Spinal cord (tissue), 10 donors: ENCODE data around the gene ATP8A2. TPM values are rescaled to one million over a fixed set of nuclear protein-coding genes. Genes with fewer than 3 reads are reported as not detected.

Source experiments
- DNase-seq, 6 donors: peaks; one replicate each; pipeline versions ENCODE4 v3.0.0 to v3.0.0-alpha.2; 2013 to 2015; ENCODE audit warnings: low spot score in 6 of 6, low read depth in 4 of 6
- H3K27ac ChIP-seq: one replicate; pipeline ENCODE4 v1.5.1; 2013; ENCODE audit warnings: low read depth, low read length, control low read depth
- H3K27me3 ChIP-seq: one replicate; pipeline ENCODE4 v1.6.1; 2013; ENCODE audit warnings: low read length; ENCODE audit not compliant: control insufficient read depth, insufficient read depth
- H3K36me3 ChIP-seq: one replicate; pipeline ENCODE4 v1.6.1; 2013; ENCODE audit warnings: low read length; ENCODE audit not compliant: control insufficient read depth, insufficient read depth
- H3K4me1 ChIP-seq: one replicate; pipeline ENCODE4 v1.6.1; 2013; ENCODE audit warnings: low read length; ENCODE audit not compliant: control insufficient read depth, insufficient read depth
- H3K4me3 ChIP-seq: one replicate; pipeline ENCODE4 v1.5.1; 2013; ENCODE audit warnings: low read depth, low read length, control low read depth
- H3K9me3 ChIP-seq: one replicate; pipeline ENCODE4 v1.6.1; 2013; ENCODE audit warnings: low read length; ENCODE audit not compliant: control insufficient read depth, insufficient read depth
- WGBS: methylation state at CpG from one replicate; pipeline ENCODE4 v1.1.5; 2013; ENCODE audit warnings: missing lambda C conversion rate; ENCODE audit not compliant: insufficient coverage; 5-methylcytosine and 5-hydroxymethylcytosine counted together
- polyA plus RNA-seq, 2 donors: library from polyadenylated mRNA; unstranded; fragments of 120-200 nt; gene quantifications; one replicate each; pipeline ENCODE4 v1.2.1, GENCODE V29; 2013; ENCODE audit not compliant: insufficient read length in 2 of 2
- total RNA-seq, 2 donors: library from RNA; depleted of rRNA in 1 of 2; stranded (reverse); fragments of 120-200 nt in 1 of 2; fragments of >200 nt in 1 of 2; gene quantifications; one replicate each; pipeline versions ENCODE4 v1.2.3 to v1.2.4, GENCODE V29; 2013 to 2014
- donor health status: healthy.

Gene ATP8A2
- total and polyA plus RNA-seq, 4 donors: 14.9 to 59.0 (median 28.0) TPM

GRCh38 chr13:25732111-25732865, 360.5 kb downstream of the ATP8A2 start:
- Histone ChIP-seq H3K27me3 (no peaks in the 10 kb centered on the region), H3K4me1 (peaks cover 3% of the 10 kb centered on the region), H3K27ac (no peak overlapping the region), H3K36me3 (no peaks in the 10 kb centered on the region), H3K9me3 (no peaks in the 10 kb centered on the region), H3K4me3 (no peak overlapping the region)
- 80% methylated on average over 4 of the region's 7 CpGs for WGBS
- DNase-seq: no peak

- no CpG with 5 or more reads among the region's 5 CpGs for WGBS
- H3K27me3 ChIP-seq: no peaks in the 10 kb centered on the region
- no peak for DNase-seq
- no peaks in the 10 kb centered on the region for H3K4me1 ChIP-seq
- no peaks in the 10 kb centered on the region for H3K9me3 ChIP-seq
- no peak overlapping the region for H3K4me3 ChIP-seq
- no peaks in the 10 kb centered on the region for H3K36me3 ChIP-seq
- no peak overlapping the region for H3K27ac ChIP-seq
Observed at GRCh38 chr13:25733001-25733491, 361.3 kb downstream of the ATP8A2 start.

- peaks cover 3% of the 10 kb centered on the region for H3K4me1 ChIP-seq
- no peak overlapping the region for H3K4me3 ChIP-seq
- no peak for DNase-seq
- H3K36me3 ChIP-seq: no peaks in the 10 kb centered on the region
- no peaks in the 10 kb centered on the region for H3K9me3 ChIP-seq
- 56% methylated on average over 2 of the region's 3 CpGs for WGBS
- H3K27me3 ChIP-seq: no peaks in the 10 kb centered on the region
- H3K27ac ChIP-seq: no peak overlapping the region
Observed at GRCh38 chr13:25733696-25734435, 362.1 kb downstream of the ATP8A2 start.

- no peak overlapping the region for H3K27ac ChIP-seq
- H3K4me1 ChIP-seq: peaks cover 3% of the 10 kb centered on the region
- DNase-seq: peak in 2 of 6 donors; percentile 61
- no peaks in the 10 kb centered on the region for H3K9me3 ChIP-seq
- no peak overlapping the region for H3K4me3 ChIP-seq
- 56% methylated on average over 3 of the region's 4 CpGs for WGBS
- H3K27me3 ChIP-seq: no peaks in the 10 kb centered on the region
- no peaks in the 10 kb centered on the region for H3K36me3 ChIP-seq
Observed at GRCh38 chr13:25738342-25739196, 366.8 kb downstream of the ATP8A2 start.

- no peak overlapping the region for H3K4me3 ChIP-seq
- no peak overlapping the region for H3K27ac ChIP-seq
- WGBS: no CpG with 5 or more reads among the region's 1 CpG
- no peaks in the 10 kb centered on the region for H3K36me3 ChIP-seq
- DNase-seq: no peak
- H3K27me3 ChIP-seq: no peaks in the 10 kb centered on the region
- H3K9me3 ChIP-seq: no peaks in the 10 kb centered on the region
- peaks cover 6% of the 10 kb centered on the region for H3K4me1 ChIP-seq
Observed at GRCh38 chr13:25739376-25739775, 367.6 kb downstream of the ATP8A2 start.

- Histone ChIP-seq H3K4me3 (no peak overlapping the region), H3K27ac (no peak overlapping the region), H3K9me3 (no peaks in the 10 kb centered on the region), H3K36me3 (no peaks in the 10 kb centered on the region), H3K27me3 (no peaks in the 10 kb centered on the region), H3K4me1 (peaks cover 6% of the 10 kb centered on the region)
- DNase-seq: no peak
- 100% methylated on average over 1 of the region's 5 CpGs for WGBS
Observed at GRCh38 chr13:25741796-25742195, 370.0 kb downstream of the ATP8A2 start.

GRCh38 chr13:25742220-25742619, 370.4 kb downstream of the ATP8A2 start:
- no peak for DNase-seq

GRCh38 chr13:25743421-25743820, 371.6 kb downstream of the ATP8A2 start:
- DNase-seq: no peak
- Histone ChIP-seq H3K36me3 (no peaks in the 10 kb centered on the region), H3K9me3 (no peaks in the 10 kb centered on the region), H3K27ac (no peak overlapping the region), H3K4me1 (peaks cover 4% of the 10 kb centered on the region), H3K27me3 (no peaks in the 10 kb centered on the region), H3K4me3 (no peak overlapping the region)
- WGBS: 94% methylated on average over 4 of the region's 4 CpGs

More at GRCh38 chr13:25742220-25742619, 370.4 kb downstream of the ATP8A2 start:
- Histone ChIP-seq H3K27me3 (no peaks in the 10 kb centered on the region), H3K9me3 (no peaks in the 10 kb centered on the region), H3K36me3 (no peaks in the 10 kb centered on the region), H3K4me3 (no peak overlapping the region), H3K4me1 (peaks cover 6% of the 10 kb centered on the region), H3K27ac (no peak overlapping the region)
- no CpG with 5 or more reads among the region's 2 CpGs for WGBS

- WGBS: 57% methylated on average over 4 of the region's 6 CpGs
- peak in 2 of 6 donors; percentile 15 to 54 for DNase-seq
Observed at GRCh38 chr13:25744178-25744577, 372.4 kb downstream of the ATP8A2 start.

More at GRCh38 chr13:25744178-25744577, 372.4 kb downstream of the ATP8A2 start:
- no peaks in the 10 kb centered on the region for H3K36me3 ChIP-seq
- H3K4me3 ChIP-seq: no peak overlapping the region
- no peaks in the 10 kb centered on the region for H3K27me3 ChIP-seq
- H3K27ac ChIP-seq: no peak overlapping the region
- peaks cover 3% of the 10 kb centered on the region for H3K4me1 ChIP-seq
- H3K9me3 ChIP-seq: no peaks in the 10 kb centered on the region
